Suprapubic skin (tissue), 4 donors: ENCODE results near the gene TWSG1.

Experiments used
- POLR2A ChIP-seq, 2 donors: fragments of 450-650 bp; IDR thresholded peaks; one replicate each; pipeline ENCODE4 v1.6.1; 2017; ENCODE audit warnings: antibody characterized with exemption in 2 of 2, mild to moderate bottlenecking in 2 of 2, moderate library complexity in 2 of 2
- POLR2AphosphoS5 ChIP-seq, 3 donors: sonication (generic); formaldehyde crosslinking; IDR thresholded peaks; one replicate each; pipeline ENCODE4 v1.6.1; 2017; ENCODE audit warnings: antibody characterized with exemption in 3 of 3
- TF ChIP-seq, protein P1 (sequence below), 2 donors: fragments of 200-600 bp in 1 of 2; fragments of 450-650 bp in 1 of 2; sonication (generic) in 1 of 2; IDR thresholded peaks; one replicate each; pipeline ENCODE4 v1.5.1; 2016 to 2019; ENCODE audit warnings: antibody characterized with exemption in 2 of 2, mild to moderate bottlenecking in 1 of 2, moderate library complexity in 1 of 2

GRCh38 chr18:9434122-9434701 is 99.6 kb downstream of the TWSG1 start:
- TF ChIP-seq POLR2A (IDR thresholded peaks at IDR 0.05) (no peak), POLR2AphosphoS5 (IDR thresholded peaks at IDR 0.05) (no peak)
- TF ChIP-seq, protein P1, sequence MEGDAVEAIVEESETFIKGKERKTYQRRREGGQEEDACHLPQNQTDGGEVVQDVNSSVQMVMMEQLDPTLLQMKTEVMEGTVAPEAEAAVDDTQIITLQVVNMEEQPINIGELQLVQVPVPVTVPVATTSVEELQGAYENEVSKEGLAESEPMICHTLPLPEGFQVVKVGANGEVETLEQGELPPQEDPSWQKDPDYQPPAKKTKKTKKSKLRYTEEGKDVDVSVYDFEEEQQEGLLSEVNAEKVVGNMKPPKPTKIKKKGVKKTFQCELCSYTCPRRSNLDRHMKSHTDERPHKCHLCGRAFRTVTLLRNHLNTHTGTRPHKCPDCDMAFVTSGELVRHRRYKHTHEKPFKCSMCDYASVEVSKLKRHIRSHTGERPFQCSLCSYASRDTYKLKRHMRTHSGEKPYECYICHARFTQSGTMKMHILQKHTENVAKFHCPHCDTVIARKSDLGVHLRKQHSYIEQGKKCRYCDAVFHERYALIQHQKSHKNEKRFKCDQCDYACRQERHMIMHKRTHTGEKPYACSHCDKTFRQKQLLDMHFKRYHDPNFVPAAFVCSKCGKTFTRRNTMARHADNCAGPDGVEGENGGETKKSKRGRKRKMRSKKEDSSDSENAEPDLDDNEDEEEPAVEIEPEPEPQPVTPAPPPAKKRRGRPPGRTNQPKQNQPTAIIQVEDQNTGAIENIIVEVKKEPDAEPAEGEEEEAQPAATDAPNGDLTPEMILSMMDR (IDR thresholded peaks at IDR 0.05): no peak
